HepG2 (cell line): ENCODE results near the gene KRT7. TPM values are rescaled to one million over a fixed set of nuclear protein-coding genes. Genes with fewer than 3 reads are reported as not detected.

Source experiments
- ATF4 ChIP-seq, 2 experiments: fragments of 450-650 bp in 1 of 2; sonication (generic) in 1 of 2; formaldehyde crosslinking; IDR thresholded peaks; 2 replicates each; pipeline versions ENCODE4 v1.5.0 to v1.8.0; 2020 to 2022; ENCODE audit warnings: mild to moderate bottlenecking in 1 of 2, missing genetic modification reagents in 1 of 2
- ATF7-NPFF ChIP-seq: sonication (generic); formaldehyde crosslinking; IDR thresholded peaks from 2 replicates; pipeline ENCODE4 v1.8.1; 2023; ENCODE audit warnings: mild to moderate bottlenecking, low read depth, missing genetic modification reagents, moderate library complexity
- BATF2 ChIP-seq: sonication (generic); formaldehyde crosslinking; IDR thresholded peaks from 2 replicates; pipeline ENCODE4 v1.8.0; 2022; ENCODE audit warnings: mild to moderate bottlenecking, missing genetic modification reagents, moderate library complexity
- FOXP4 ChIP-seq: sonication (generic); formaldehyde crosslinking; IDR thresholded peaks from 2 replicates; pipeline ENCODE4 v1.4.0; 2020; ENCODE audit warnings: missing genetic modification reagents
- KDM2A ChIP-seq: sonication (generic); formaldehyde crosslinking; IDR thresholded peaks from 2 replicates; pipeline ENCODE4 v1.4.0; 2020; ENCODE audit warnings: low read depth, missing genetic modification reagents, borderline replicate concordance
- MED1 ChIP-seq: sonication (generic); formaldehyde crosslinking; IDR thresholded peaks from 2 replicates; pipeline ENCODE4 v1.4.0; 2020; ENCODE audit warnings: missing genetic modification reagents
- NKX3-1 ChIP-seq: sonication (generic); formaldehyde crosslinking; IDR thresholded peaks from 2 replicates; pipeline ENCODE4 v1.5.0; 2020; ENCODE audit warnings: missing genetic modification reagents
- REST ChIP-seq, 2 experiments: IDR thresholded peaks; 2 replicates each; pipeline ENCODE4 v1.6.1; 2011 to 2012; ENCODE audit warnings: low read length in 2 of 2, borderline replicate concordance in 1 of 2, low read depth in 1 of 2, mild to moderate bottlenecking in 1 of 2, moderate library complexity in 1 of 2
- SOX5 ChIP-seq: IDR thresholded peaks from 2 replicates; pipeline ENCODE4 v1.6.1; 2016; ENCODE audit warnings: borderline replicate concordance
- YY1 ChIP-seq: IDR thresholded peaks from 2 replicates; pipeline ENCODE4 v1.6.1; 2011; ENCODE audit warnings: low read length, low read depth, moderate library complexity, mild to moderate bottlenecking; ENCODE audit not compliant: insufficient read depth, insufficient replicate concordance
- ZBTB2 ChIP-seq: sonication (generic); formaldehyde crosslinking; IDR thresholded peaks from 2 replicates; pipeline ENCODE4 v1.8.0; 2022; ENCODE audit warnings: low read depth, missing genetic modification reagents
- ZFP37 ChIP-seq: sonication (generic); formaldehyde crosslinking; IDR thresholded peaks from 2 replicates; pipeline ENCODE4 v1.4.0; 2020; ENCODE audit warnings: missing genetic modification reagents, borderline replicate concordance
- ZFP82 ChIP-seq: sonication (generic); formaldehyde crosslinking; IDR thresholded peaks from 2 replicates; pipeline ENCODE4 v1.5.1; 2020; ENCODE audit warnings: mild to moderate bottlenecking, missing genetic modification reagents, borderline replicate concordance
- ZFY ChIP-seq: sonication (generic); formaldehyde crosslinking; IDR thresholded peaks from 2 replicates; pipeline ENCODE4 v1.4.0; 2020; ENCODE audit warnings: missing genetic modification reagents
- ZNF800 ChIP-seq: sonication (generic); formaldehyde crosslinking; IDR thresholded peaks from 2 replicates; pipeline ENCODE4 v1.4.0; 2020; ENCODE audit warnings: missing genetic modification reagents
- polyA plus RNA-seq, 8 experiments: library from polyadenylated mRNA; depleted of rRNA in 3 of 8; stranded (reverse) in 7 of 8; unstranded in 1 of 8; fragments of >200 nt; fragmentation: Illumina TruSeq in 4 of 8; extraction: Trizol in 4 of 8; gene quantifications; 2 replicates each; pipeline versions ENCODE4 v1.2.1 to v1.2.3, GENCODE V29; 2011 to 2016; ENCODE audit warnings: low read depth in 4 of 8, missing spikeins in 1 of 8, mixed read lengths in 1 of 8; ENCODE audit not compliant: insufficient read depth in 1 of 8
- total RNA-seq, 5 experiments: library from RNA; depleted of rRNA; stranded (reverse); fragments of >200 nt; fragmentation: Illumina TruSeq; extraction: Trizol; gene quantifications; 2 replicates each; pipeline ENCODE4 v1.2.3, GENCODE V29; 2016; ENCODE audit warnings: low read depth in 1 of 5

KRT7 gene
- total and polyA plus RNA-seq, 2 of the 13 experiments (the other 11 are each of a cell fraction or from before 2014, with no cell fraction given), result 0.83 TPM; not detected in 1

GRCh38 chr12:52246720-52247621 lies 13.9 kb downstream of the KRT7 start (continued):
- TF ChIP-seq BATF2 (CRISPR knock-in tag) (no peak), YY1 (no peak), REST (IDR thresholded peaks at IDR 0.05; ENCODE audit: borderline replicate concordance in 1 of 2, low read depth in 1 of 2, low read length in 2 of 2) (no peak), SOX5 (CRISPR knock-in tag) (peak; percentile 89; the same call in 1 of the 2 replicates), MED1 (CRISPR knock-in tag) (0 out of 2 replicates have a peak, but pooled peaks have one; percentile 18), NKX3-1 (CRISPR knock-in tag) (no peak), KDM2A (peak; percentile 55; the same call in 1 of the 2 replicates), ZFY (CRISPR knock-in tag) (no peak), ATF7-NPFF (CRISPR knock-in tag) (no peak), ATF4 (CRISPR knock-in tag; IDR thresholded peaks at IDR 0.05) (no peak), ZFP37 (CRISPR knock-in tag) (no peak), ZNF800 (no peak), FOXP4 (peak; percentile 33; the same call in 1 of the 2 replicates), ZFP82 (CRISPR knock-in tag) (no peak), ZBTB2 (CRISPR knock-in tag) (no peak)
